ENCODE data around the gene AMY1B.
"Not testable (repeated sequence)": the region's sequence is repeated elsewhere in the genome, so short reads cannot be mapped to it uniquely, and the experiment has no call there.

DNA sequence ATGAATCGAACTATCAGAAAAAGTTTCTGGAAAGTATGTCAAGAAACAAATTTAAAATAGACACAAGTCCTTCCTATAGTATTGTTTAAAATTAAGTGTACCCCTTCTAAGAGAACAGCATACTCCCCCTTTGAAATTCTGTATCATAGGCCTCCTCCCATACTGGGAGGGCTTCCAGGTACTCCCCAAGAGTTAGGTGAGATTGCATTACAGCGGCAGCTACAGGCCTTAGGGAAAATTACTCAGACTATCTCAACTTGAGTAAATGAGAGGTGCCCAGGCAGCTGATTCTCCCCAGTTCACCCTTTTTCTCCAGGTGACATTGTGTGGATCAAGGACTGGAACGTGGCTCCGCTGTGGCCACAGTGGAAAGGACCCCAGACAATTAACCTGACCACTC is 5.2 kb upstream of the AMY1B start:
- TF ChIP-seq, protein P1, sequence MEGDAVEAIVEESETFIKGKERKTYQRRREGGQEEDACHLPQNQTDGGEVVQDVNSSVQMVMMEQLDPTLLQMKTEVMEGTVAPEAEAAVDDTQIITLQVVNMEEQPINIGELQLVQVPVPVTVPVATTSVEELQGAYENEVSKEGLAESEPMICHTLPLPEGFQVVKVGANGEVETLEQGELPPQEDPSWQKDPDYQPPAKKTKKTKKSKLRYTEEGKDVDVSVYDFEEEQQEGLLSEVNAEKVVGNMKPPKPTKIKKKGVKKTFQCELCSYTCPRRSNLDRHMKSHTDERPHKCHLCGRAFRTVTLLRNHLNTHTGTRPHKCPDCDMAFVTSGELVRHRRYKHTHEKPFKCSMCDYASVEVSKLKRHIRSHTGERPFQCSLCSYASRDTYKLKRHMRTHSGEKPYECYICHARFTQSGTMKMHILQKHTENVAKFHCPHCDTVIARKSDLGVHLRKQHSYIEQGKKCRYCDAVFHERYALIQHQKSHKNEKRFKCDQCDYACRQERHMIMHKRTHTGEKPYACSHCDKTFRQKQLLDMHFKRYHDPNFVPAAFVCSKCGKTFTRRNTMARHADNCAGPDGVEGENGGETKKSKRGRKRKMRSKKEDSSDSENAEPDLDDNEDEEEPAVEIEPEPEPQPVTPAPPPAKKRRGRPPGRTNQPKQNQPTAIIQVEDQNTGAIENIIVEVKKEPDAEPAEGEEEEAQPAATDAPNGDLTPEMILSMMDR (conservative IDR thresholded peaks at IDR 0.05; ENCODE audit: low read depth, low read length) = not testable (repeated sequence)
- TF ChIP-seq EZH2 (IDR thresholded peaks at IDR 0.05; ENCODE audit: borderline replicate concordance, low read depth, low read length, poor library complexity, severe bottlenecking) = not testable (repeated sequence)
